Peyer's patch (tissue), 4 donors: ENCODE measurements around the gene SLC24A5. TPM values are rescaled to one million over a fixed set of nuclear protein-coding genes. Genes with fewer than 3 reads are reported as not detected.

Source experiments
- DNase-seq, 3 donors: peaks; one replicate each; pipeline ENCODE4 v3.0.0-alpha.2; 2017 to 2019
- H3K27ac ChIP-seq, 4 donors: fragments of 200-600 bp; sonication (generic); one replicate each; pipeline ENCODE4 v1.5.1; 2016 to 2019
- H3K27me3 ChIP-seq, 2 donors: fragments of 200-600 bp; sonication (generic); one replicate each; pipeline ENCODE4 v1.5.1; 2019
- H3K36me3 ChIP-seq, 3 donors: fragments of 200-600 bp; sonication (generic); one replicate each; pipeline ENCODE4 v1.5.1; 2016 to 2019
- H3K4me1 ChIP-seq, 4 donors: fragments of 200-600 bp; sonication (generic); one replicate each; pipeline ENCODE4 v1.5.1; 2016 to 2019
- H3K4me3 ChIP-seq, 4 donors: fragments of 200-600 bp; sonication (generic); 1 replicate in 3 of 4; 2 replicates in 1 of 4; pipeline ENCODE4 v1.5.1; 2016 to 2019; ENCODE audit warnings: mild to moderate bottlenecking in 1 of 4
- H3K9me3 ChIP-seq, 4 donors: fragments of 200-600 bp; sonication (generic); one replicate each; pipeline ENCODE4 v1.5.1; 2016 to 2019; ENCODE audit warnings: mild to moderate bottlenecking in 1 of 4
- POLR2A ChIP-seq, 2 donors: fragments of 450-650 bp; IDR thresholded peaks; one replicate each; pipeline ENCODE4 v1.5.1; 2017; ENCODE audit warnings: antibody characterized with exemption in 2 of 2, mild to moderate bottlenecking in 2 of 2, moderate library complexity in 2 of 2
- total RNA-seq, 4 donors: library from RNA; depleted of rRNA; stranded (reverse); fragments of >200 nt; gene quantifications; one replicate each; pipeline ENCODE4 v1.1.0, GENCODE V29; 2016
- TF ChIP-seq, protein P1 (sequence below), 6 experiments: fragments of 450-650 bp in 4 of 6; fragments of 200-600 bp in 2 of 6; sonication (generic) in 1 of 6; IDR thresholded peaks; one replicate each; pipeline ENCODE4 v1.5.1; 2017 to 2019; ENCODE audit warnings: antibody characterized with exemption in 6 of 6, mild to moderate bottlenecking in 3 of 6, moderate library complexity in 1 of 6

SLC24A5 gene
- total RNA-seq, 4 donors from 2014 or later, result not detected

DNA sequence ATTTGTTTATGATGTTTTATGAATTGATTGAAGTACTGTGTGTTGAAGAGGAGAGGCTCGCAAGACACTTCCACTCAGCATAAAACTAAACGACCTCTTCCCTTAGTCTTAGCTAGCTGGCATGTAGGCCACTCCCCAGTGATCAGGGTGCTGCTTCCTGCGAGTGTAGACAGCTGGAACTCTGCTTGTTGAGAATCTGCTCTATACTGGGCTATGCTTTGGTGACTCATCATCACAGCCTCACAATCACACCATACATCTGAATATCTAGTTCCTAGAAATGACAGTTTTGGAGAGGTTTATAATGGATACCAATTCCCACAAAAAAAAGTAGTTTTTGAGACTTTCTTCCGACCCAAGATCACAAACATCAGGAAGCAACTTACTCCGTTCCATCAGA, 1.5 kb upstream of the SLC24A5 start:
- Histone ChIP-seq H3K4me3 (no peak overlapping the region), H3K9me3 (no peaks in the 10 kb centered on the region), H3K36me3 (no peaks in the 10 kb centered on the region), H3K27me3 (no peaks in the 10 kb centered on the region), H3K4me1 (no peaks in the 10 kb centered on the region), H3K27ac (no peak overlapping the region)
- TF ChIP-seq POLR2A (IDR thresholded peaks at IDR 0.05), result no peak
- TF ChIP-seq, protein P1, sequence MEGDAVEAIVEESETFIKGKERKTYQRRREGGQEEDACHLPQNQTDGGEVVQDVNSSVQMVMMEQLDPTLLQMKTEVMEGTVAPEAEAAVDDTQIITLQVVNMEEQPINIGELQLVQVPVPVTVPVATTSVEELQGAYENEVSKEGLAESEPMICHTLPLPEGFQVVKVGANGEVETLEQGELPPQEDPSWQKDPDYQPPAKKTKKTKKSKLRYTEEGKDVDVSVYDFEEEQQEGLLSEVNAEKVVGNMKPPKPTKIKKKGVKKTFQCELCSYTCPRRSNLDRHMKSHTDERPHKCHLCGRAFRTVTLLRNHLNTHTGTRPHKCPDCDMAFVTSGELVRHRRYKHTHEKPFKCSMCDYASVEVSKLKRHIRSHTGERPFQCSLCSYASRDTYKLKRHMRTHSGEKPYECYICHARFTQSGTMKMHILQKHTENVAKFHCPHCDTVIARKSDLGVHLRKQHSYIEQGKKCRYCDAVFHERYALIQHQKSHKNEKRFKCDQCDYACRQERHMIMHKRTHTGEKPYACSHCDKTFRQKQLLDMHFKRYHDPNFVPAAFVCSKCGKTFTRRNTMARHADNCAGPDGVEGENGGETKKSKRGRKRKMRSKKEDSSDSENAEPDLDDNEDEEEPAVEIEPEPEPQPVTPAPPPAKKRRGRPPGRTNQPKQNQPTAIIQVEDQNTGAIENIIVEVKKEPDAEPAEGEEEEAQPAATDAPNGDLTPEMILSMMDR (IDR thresholded peaks at IDR 0.05), result no peak
- DNase-seq, result no peak

DNA sequence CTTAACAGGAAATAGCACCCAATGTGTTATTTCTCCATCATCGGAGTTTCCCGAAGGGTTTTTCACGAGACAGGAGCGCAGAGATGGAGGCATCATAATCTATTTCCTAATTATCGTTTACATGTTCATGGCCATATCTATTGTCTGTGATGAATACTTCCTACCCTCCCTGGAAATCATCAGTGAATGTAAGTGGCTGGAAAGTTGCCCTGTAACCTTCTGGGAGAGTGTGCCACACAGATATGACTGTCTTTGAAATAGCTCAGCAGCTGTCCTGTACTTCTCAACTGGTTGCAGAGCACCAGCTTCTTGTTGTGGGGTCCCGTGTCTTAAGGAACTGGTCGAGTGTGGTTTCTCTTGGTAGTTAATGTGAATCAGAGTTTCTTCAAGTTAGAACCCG, 1.1 kb downstream of the SLC24A5 start:
- no peak for TF ChIP-seq POLR2A (IDR thresholded peaks at IDR 0.05)
- TF ChIP-seq, protein P1 (IDR thresholded peaks at IDR 0.05), result no peak

DNA sequence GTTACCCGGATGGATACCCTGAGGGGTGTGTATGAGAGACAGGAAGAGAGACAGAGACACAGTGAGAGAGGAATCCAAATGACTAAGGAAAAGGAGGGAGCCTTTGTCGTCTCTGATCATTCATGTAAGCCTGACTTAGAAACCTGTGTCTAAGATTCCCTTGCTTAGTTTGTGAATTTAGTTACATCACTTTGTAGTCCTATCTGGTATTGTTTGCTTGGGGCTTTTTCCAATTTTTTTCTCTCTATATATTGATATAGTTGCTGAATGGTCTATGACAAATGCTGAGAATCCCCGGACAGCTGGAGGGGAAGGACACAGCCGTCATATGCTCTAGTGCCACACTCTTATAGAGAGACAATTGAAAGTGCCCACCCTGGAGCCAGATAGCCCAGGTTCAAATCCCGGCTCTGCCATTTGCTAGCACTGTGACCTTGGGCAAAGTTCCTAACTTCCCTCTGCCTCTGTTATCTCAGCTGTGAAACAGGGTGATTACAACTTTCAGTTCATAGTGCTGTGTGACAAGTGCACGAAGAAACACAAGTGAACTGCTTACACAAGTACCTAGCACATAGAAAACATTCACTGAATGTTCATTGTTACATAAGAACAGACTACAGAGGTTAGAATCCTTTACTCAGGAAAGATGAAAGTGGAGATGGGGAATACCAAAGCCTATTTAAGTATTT, 6.0 kb downstream of the SLC24A5 start:
- no peaks in the 10 kb centered on the region for H3K9me3 ChIP-seq
- TF ChIP-seq, protein P1 (IDR thresholded peaks at IDR 0.05), result no peak
- TF ChIP-seq POLR2A (IDR thresholded peaks at IDR 0.05), result no peak
- H3K27ac ChIP-seq, result no peak overlapping the region
- H3K36me3 ChIP-seq, result no peaks in the 10 kb centered on the region
- no peak for DNase-seq
- H3K4me3 ChIP-seq, result no peak overlapping the region
- no peaks in the 10 kb centered on the region for H3K27me3 ChIP-seq
- no peaks in the 10 kb centered on the region for H3K4me1 ChIP-seq

More for the DNA sequence above, 1.1 kb downstream of the SLC24A5 start:
- no peak overlapping the region for H3K4me3 ChIP-seq
- H3K27me3 ChIP-seq, result no peaks in the 10 kb centered on the region
- no peak for DNase-seq
- H3K4me1 ChIP-seq, result no peaks in the 10 kb centered on the region
- no peaks in the 10 kb centered on the region for H3K9me3 ChIP-seq
- H3K36me3 ChIP-seq, result no peaks in the 10 kb centered on the region
- H3K27ac ChIP-seq, result no peak overlapping the region

DNA sequence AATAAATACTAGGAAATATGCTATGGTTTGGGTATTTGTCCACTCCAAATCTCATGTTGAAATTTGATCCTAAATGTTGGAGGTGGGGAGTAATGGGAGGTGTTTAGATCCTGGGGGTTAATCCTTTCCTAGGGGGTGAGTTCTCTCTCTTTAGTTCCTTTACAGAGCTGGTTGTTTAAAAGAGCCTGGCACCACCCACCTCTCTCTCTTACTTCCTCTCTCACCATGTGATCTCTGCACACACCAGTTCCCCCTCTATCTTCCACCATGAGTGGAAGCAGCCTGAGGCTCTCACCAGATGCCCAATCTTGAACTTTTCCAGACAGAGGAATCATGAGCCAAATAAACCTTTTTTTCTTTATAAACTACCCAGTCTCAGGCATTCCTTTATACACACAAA, 10.5 kb downstream of the SLC24A5 start:
- no peak for TF ChIP-seq POLR2A (IDR thresholded peaks at IDR 0.05)
- TF ChIP-seq, protein P1 (IDR thresholded peaks at IDR 0.05), result no peak
- Histone ChIP-seq H3K27ac (no peak overlapping the region), H3K27me3 (no peaks in the 10 kb centered on the region), H3K9me3 (no peaks in the 10 kb centered on the region), H3K4me1 (no peaks in the 10 kb centered on the region), H3K4me3 (no peak overlapping the region), H3K36me3 (no peaks in the 10 kb centered on the region)
- DNase-seq, result no peak

DNA sequence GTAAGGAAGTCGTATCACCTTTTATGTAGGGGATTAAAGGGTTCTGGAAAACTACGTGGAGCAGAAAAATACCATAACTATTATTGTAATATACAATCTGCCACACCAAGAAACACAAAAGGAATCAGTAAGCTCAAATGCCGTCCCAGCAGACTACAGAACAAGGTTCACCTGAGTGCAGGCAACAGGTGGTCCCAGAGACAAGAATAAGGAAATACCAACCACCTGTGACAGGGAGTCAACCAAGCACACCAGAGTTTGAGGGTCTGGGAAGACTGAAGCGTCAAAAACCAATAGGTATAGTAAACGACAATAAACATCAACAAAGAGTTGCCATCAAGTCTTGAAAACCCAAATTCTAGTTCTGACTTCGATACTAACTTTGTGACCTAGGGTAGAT, 12.1 kb downstream of the SLC24A5 start:
- H3K9me3 ChIP-seq, result no peaks in the 10 kb centered on the region
- H3K4me3 ChIP-seq, result no peak overlapping the region
- no peaks in the 10 kb centered on the region for H3K27me3 ChIP-seq
- no peaks in the 10 kb centered on the region for H3K36me3 ChIP-seq
- TF ChIP-seq, protein P1 (IDR thresholded peaks at IDR 0.05), result no peak
- no peak for TF ChIP-seq POLR2A (IDR thresholded peaks at IDR 0.05)
- no peaks in the 10 kb centered on the region for H3K4me1 ChIP-seq
- no peak for DNase-seq
- H3K27ac ChIP-seq, result no peak overlapping the region
